HepG2 (cell line): ENCODE measurements around the gene CBX5. TPM values are rescaled to one million over a fixed set of nuclear protein-coding genes. Genes with fewer than 3 reads are reported as not detected.
A peak's percentile ranks its signal among the peaks of the same experiment; 100 is the strongest.

ENCODE experiments used
- ADNP ChIP-seq: sonication (generic); formaldehyde crosslinking; IDR thresholded peaks from 2 replicates; pipeline ENCODE4 v1.4.0; 2020; ENCODE audit warnings: missing genetic modification reagents
- KAT2B ChIP-seq: fragments of 150-350 bp; IDR thresholded peaks from 2 replicates; pipeline ENCODE4 v1.6.1; 2014; ENCODE audit warnings: low read depth, low read length, borderline replicate concordance
- KLF15 ChIP-seq: sonication (generic); formaldehyde crosslinking; IDR thresholded peaks from 2 replicates; pipeline ENCODE4 v1.8.1; 2023; ENCODE audit warnings: borderline replicate concordance, mild to moderate bottlenecking, inconsistent platforms, missing genetic modification reagents, mixed read lengths
- MBD4 ChIP-seq: IDR thresholded peaks from 2 replicates; pipeline ENCODE4 v1.6.1; 2012; ENCODE audit warnings: low read length, inconsistent platforms, borderline replicate concordance
- MED13 ChIP-seq: sonication (generic); formaldehyde crosslinking; IDR thresholded peaks from 2 replicates; pipeline ENCODE4 v1.5.0; 2020; ENCODE audit warnings: missing genetic modification reagents
- MZF1 ChIP-seq: sonication (generic); formaldehyde crosslinking; IDR thresholded peaks from 2 replicates; pipeline ENCODE4 v1.8.1; 2023; ENCODE audit warnings: mild to moderate bottlenecking, missing genetic modification reagents, borderline replicate concordance
- NFYB ChIP-seq: sonication (generic); formaldehyde crosslinking; IDR thresholded peaks from 2 replicates; pipeline ENCODE4 v1.4.0; 2020; ENCODE audit warnings: missing genetic modification reagents
- PCBP2 ChIP-seq: fragments of 200-400 bp; formaldehyde crosslinking; optimal IDR thresholded peaks from 2 replicates; pipeline ENCODE3; 2018; ENCODE audit warnings: low read length, low read depth; ENCODE audit not compliant: poor library complexity, severe bottlenecking
- RXRA ChIP-seq: sonication (generic); formaldehyde crosslinking; IDR thresholded peaks from 2 replicates; pipeline ENCODE4 v1.5.1; 2020; ENCODE audit warnings: missing genetic modification reagents
- SP2 ChIP-seq: sonication (generic); formaldehyde crosslinking; IDR thresholded peaks from 2 replicates; pipeline ENCODE4 v1.5.1; 2020; ENCODE audit warnings: mild to moderate bottlenecking, missing genetic modification reagents
- STAT5B ChIP-seq: sonication (generic); formaldehyde crosslinking; IDR thresholded peaks from 2 replicates; pipeline ENCODE4 v1.4.0; 2020; ENCODE audit warnings: missing genetic modification reagents
- ZFP36 ChIP-seq: fragments of 150-350 bp; IDR thresholded peaks from 2 replicates; pipeline ENCODE4 v1.6.1; 2018; ENCODE audit warnings: borderline replicate concordance, low read length, low read depth; ENCODE audit not compliant: partially characterized antibody
- ZFP36L2 ChIP-seq: sonication (generic); formaldehyde crosslinking; IDR thresholded peaks from 2 replicates; pipeline ENCODE4 v1.4.0; 2020; ENCODE audit warnings: missing genetic modification reagents
- ZNF496 ChIP-seq: sonication (generic); formaldehyde crosslinking; IDR thresholded peaks from 2 replicates; pipeline ENCODE4 v1.8.1; 2023; ENCODE audit warnings: mild to moderate bottlenecking, moderate library complexity, missing genetic modification reagents; ENCODE audit not compliant: insufficient replicate concordance
- polyA plus RNA-seq, 8 experiments: library from polyadenylated mRNA; depleted of rRNA in 3 of 8; stranded (reverse) in 7 of 8; unstranded in 1 of 8; fragments of >200 nt; fragmentation: Illumina TruSeq in 4 of 8; extraction: Trizol in 4 of 8; gene quantifications; 2 replicates each; pipeline versions ENCODE4 v1.2.1 to v1.2.3, GENCODE V29; 2011 to 2016; ENCODE audit warnings: low read depth in 4 of 8, missing spikeins in 1 of 8, mixed read lengths in 1 of 8; ENCODE audit not compliant: insufficient read depth in 1 of 8
- total RNA-seq, 5 experiments: library from RNA; depleted of rRNA; stranded (reverse); fragments of >200 nt; fragmentation: Illumina TruSeq; extraction: Trizol; gene quantifications; 2 replicates each; pipeline ENCODE4 v1.2.3, GENCODE V29; 2016; ENCODE audit warnings: low read depth in 1 of 5
- TF ChIP-seq, protein P1 (sequence below): sonication (generic); formaldehyde crosslinking; IDR thresholded peaks from 2 replicates; pipeline ENCODE4 v1.8.0; 2022; ENCODE audit warnings: mild to moderate bottlenecking, missing genetic modification reagents
- TF ChIP-seq, protein P2 (sequence below): sonication (generic); formaldehyde crosslinking; IDR thresholded peaks from 2 replicates; pipeline ENCODE4 v1.4.0; 2020; ENCODE audit warnings: missing genetic modification reagents
- TF ChIP-seq, protein P3 (sequence below): IDR thresholded peaks from 2 replicates; pipeline ENCODE4 v1.6.1; 2012; ENCODE audit warnings: low read depth, low read length, improper control_type of control experiment
- TF ChIP-seq, protein P4 (sequence below): IDR thresholded peaks from 2 replicates; pipeline ENCODE4 v1.4.0; 2020; ENCODE audit warnings: mild to moderate bottlenecking, missing genetic modification reagents
- TF ChIP-seq, protein P5 (sequence below): sonication (generic); formaldehyde crosslinking; IDR thresholded peaks from 2 replicates; pipeline ENCODE4 v1.4.0; 2020; ENCODE audit warnings: mild to moderate bottlenecking, missing genetic modification reagents, borderline replicate concordance

Gene CBX5
- total and polyA plus RNA-seq, 2 of the 13 experiments (the other 11 are each of a cell fraction or from before 2014, with no cell fraction given), result 16.0 to 22.2 TPM

DNA sequence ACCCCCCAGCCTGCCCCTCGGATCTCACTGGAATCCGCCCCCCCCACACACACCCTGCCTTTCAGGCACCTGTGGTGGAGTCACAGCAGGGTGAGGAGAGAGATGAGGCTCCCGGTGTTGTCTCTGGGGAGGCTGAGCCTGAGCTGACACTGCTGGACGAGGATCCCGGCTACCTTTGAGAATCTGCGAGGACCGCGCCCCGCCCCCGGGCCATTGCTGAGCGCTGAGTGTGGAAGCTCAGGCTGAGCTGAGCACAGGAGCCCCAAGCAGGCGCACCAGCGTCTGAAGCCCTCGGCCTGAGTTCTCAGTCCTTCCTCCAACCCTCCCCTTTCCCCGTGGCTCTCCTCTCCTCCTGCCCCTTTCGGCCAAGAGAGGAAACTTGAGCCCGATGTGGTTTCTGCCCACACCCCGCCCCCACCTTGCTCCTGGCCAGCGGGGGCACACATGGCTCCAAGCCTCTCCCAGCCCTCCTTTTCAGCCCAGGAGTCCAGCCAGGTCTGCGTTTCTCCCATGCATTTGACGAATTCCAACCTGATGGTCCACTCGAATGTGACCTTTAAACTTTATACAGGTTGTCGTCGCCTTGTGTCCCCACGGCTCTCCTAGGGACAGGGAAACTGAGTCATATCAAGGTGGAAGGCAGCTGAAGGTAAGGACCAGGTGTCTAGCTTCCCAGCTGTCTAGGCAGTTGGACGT lies 21.0 kb upstream of the CBX5 start, which contains the start of gene NFE2 (continued):
- TF ChIP-seq, protein P1, sequence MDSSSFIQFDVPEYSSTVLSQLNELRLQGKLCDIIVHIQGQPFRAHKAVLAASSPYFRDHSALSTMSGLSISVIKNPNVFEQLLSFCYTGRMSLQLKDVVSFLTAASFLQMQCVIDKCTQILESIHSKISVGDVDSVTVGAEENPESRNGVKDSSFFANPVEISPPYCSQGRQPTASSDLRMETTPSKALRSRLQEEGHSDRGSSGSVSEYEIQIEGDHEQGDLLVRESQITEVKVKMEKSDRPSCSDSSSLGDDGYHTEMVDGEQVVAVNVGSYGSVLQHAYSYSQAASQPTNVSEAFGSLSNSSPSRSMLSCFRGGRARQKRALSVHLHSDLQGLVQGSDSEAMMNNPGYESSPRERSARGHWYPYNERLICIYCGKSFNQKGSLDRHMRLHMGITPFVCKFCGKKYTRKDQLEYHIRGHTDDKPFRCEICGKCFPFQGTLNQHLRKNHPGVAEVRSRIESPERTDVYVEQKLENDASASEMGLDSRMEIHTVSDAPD, result no peak
- TF ChIP-seq, protein P2, sequence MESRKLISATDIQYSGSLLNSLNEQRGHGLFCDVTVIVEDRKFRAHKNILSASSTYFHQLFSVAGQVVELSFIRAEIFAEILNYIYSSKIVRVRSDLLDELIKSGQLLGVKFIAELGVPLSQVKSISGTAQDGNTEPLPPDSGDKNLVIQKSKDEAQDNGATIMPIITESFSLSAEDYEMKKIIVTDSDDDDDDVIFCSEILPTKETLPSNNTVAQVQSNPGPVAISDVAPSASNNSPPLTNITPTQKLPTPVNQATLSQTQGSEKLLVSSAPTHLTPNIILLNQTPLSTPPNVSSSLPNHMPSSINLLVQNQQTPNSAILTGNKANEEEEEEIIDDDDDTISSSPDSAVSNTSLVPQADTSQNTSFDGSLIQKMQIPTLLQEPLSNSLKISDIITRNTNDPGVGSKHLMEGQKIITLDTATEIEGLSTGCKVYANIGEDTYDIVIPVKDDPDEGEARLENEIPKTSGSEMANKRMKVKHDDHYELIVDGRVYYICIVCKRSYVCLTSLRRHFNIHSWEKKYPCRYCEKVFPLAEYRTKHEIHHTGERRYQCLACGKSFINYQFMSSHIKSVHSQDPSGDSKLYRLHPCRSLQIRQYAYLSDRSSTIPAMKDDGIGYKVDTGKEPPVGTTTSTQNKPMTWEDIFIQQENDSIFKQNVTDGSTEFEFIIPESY (CRISPR knock-in tag), result no peak
- TF ChIP-seq ADNP (CRISPR knock-in tag) (no peak), MED13 (no peak), SP2 (no peak), NFYB (CRISPR knock-in tag) (no peak), ZFP36L2 (CRISPR knock-in tag) (no peak), PCBP2 (no peak), STAT5B (CRISPR knock-in tag) (0 out of 2 replicates have a peak, but pooled peaks have one; percentile 10), MZF1 (CRISPR knock-in tag) (no peak), MBD4 (no peak), KLF15 (no peak), ZFP36 (no peak), RXRA (no peak), KAT2B (no peak), ZNF496 (CRISPR knock-in tag) (no peak)
- TF ChIP-seq, protein P3, sequence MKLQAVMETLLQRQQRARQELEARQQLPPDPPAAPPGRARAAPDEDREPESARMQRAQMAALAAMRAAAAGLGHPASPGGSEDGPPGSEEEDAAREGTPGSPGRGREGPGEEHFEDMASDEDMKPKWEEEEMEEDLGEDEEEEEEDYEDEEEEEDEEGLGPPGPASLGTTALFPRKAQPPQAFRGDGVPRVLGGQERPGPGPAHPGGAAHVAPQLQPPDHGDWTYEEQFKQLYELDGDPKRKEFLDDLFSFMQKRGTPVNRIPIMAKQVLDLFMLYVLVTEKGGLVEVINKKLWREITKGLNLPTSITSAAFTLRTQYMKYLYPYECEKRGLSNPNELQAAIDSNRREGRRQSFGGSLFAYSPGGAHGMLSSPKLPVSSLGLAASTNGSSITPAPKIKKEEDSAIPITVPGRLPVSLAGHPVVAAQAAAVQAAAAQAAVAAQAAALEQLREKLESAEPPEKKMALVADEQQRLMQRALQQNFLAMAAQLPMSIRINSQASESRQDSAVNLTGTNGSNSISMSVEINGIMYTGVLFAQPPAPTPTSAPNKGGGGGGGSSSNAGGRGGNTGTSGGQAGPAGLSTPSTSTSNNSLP, result no peak
- TF ChIP-seq, protein P4, sequence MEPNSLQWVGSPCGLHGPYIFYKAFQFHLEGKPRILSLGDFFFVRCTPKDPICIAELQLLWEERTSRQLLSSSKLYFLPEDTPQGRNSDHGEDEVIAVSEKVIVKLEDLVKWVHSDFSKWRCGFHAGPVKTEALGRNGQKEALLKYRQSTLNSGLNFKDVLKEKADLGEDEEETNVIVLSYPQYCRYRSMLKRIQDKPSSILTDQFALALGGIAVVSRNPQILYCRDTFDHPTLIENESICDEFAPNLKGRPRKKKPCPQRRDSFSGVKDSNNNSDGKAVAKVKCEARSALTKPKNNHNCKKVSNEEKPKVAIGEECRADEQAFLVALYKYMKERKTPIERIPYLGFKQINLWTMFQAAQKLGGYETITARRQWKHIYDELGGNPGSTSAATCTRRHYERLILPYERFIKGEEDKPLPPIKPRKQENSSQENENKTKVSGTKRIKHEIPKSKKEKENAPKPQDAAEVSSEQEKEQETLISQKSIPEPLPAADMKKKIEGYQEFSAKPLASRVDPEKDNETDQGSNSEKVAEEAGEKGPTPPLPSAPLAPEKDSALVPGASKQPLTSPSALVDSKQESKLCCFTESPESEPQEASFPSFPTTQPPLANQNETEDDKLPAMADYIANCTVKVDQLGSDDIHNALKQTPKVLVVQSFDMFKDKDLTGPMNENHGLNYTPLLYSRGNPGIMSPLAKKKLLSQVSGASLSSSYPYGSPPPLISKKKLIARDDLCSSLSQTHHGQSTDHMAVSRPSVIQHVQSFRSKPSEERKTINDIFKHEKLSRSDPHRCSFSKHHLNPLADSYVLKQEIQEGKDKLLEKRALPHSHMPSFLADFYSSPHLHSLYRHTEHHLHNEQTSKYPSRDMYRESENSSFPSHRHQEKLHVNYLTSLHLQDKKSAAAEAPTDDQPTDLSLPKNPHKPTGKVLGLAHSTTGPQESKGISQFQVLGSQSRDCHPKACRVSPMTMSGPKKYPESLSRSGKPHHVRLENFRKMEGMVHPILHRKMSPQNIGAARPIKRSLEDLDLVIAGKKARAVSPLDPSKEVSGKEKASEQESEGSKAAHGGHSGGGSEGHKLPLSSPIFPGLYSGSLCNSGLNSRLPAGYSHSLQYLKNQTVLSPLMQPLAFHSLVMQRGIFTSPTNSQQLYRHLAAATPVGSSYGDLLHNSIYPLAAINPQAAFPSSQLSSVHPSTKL, result no peak
- TF ChIP-seq, protein P5, sequence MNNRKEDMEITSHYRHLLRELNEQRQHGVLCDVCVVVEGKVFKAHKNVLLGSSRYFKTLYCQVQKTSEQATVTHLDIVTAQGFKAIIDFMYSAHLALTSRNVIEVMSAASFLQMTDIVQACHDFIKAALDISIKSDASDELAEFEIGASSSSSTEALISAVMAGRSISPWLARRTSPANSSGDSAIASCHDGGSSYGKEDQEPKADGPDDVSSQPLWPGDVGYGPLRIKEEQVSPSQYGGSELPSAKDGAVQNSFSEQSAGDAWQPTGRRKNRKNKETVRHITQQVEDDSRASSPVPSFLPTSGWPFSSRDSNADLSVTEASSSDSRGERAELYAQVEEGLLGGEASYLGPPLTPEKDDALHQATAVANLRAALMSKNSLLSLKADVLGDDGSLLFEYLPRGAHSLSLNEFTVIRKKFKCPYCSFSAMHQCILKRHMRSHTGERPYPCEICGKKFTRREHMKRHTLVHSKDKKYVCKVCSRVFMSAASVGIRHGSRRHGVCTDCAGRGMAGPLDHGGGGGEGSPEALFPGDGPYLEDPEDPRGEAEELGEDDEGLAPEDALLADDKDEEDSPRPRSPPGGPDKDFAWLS (CRISPR knock-in tag), result no peak
